HT1080 (cell line): ENCODE results near the gene TSPAN9. TPM values are rescaled to one million over a fixed set of nuclear protein-coding genes. Genes with fewer than 3 reads are reported as not detected.
A peak's percentile ranks its signal among the peaks of the same experiment; 100 is the strongest.

Source experiments
- DNase-seq: peaks from one replicate; pipeline ENCODE4 v3.0.0-alpha.2; 2015; ENCODE audit warnings: low read depth
- total RNA-seq: library from RNA; depleted of rRNA; stranded (reverse); fragments of >200 nt; shearing (Covaris generic); gene quantifications from 2 replicates; pipeline ENCODE4 v1.2.3, GENCODE V29; 2014

The TSPAN9 gene
- total RNA-seq, 1 experiment from 2014 or later = 18.5 TPM

- no peak for DNase-seq
Observed at GRCh38 chr12:3265406-3265805, 188.2 kb downstream of the TSPAN9 start.

GRCh38 chr12:3266638-3267037, 189.5 kb downstream of the TSPAN9 start:
- DNase-seq = no peak

GRCh38 chr12:3267690-3268089, 190.5 kb downstream of the TSPAN9 start:
- no peak for DNase-seq

- DNase-seq = peak; percentile 41
Observed at GRCh38 chr12:3269594-3269993, 192.4 kb downstream of the TSPAN9 start.

GRCh38 chr12:3271146-3271545, 194.0 kb downstream of the TSPAN9 start:
- DNase-seq = no peak

GRCh38 chr12:3271639-3272038, 194.5 kb downstream of the TSPAN9 start:
- DNase-seq = no peak

GRCh38 chr12:3272958-3273357, 195.8 kb downstream of the TSPAN9 start:
- no peak for DNase-seq

GRCh38 chr12:3273409-3273853, 196.3 kb downstream of the TSPAN9 start:
- DNase-seq = peak; percentile 66

GRCh38 chr12:3274664-3275063, 197.5 kb downstream of the TSPAN9 start:
- DNase-seq = no peak

GRCh38 chr12:3275171-3276041, 198.2 kb downstream of the TSPAN9 start:
- peak; percentile 62 for DNase-seq

GRCh38 chr12:3276226-3276625, 199.0 kb downstream of the TSPAN9 start:
- no peak for DNase-seq

GRCh38 chr12:3277306-3277943, 200.2 kb downstream of the TSPAN9 start:
- DNase-seq = no peak

- no peak for DNase-seq
Observed at GRCh38 chr12:3278681-3279414, 201.7 kb downstream of the TSPAN9 start.

GRCh38 chr12:3279415-3279780, 202.2 kb downstream of the TSPAN9 start:
- DNase-seq = no peak

- DNase-seq = no peak
Observed at GRCh38 chr12:3279832-3280231, 202.7 kb downstream of the TSPAN9 start.

GRCh38 chr12:3280967-3281366, 203.8 kb downstream of the TSPAN9 start:
- DNase-seq = no peak

- DNase-seq = no peak
Observed at GRCh38 chr12:3281588-3282383, 204.6 kb downstream of the TSPAN9 start.

- no peak for DNase-seq
Observed at GRCh38 chr12:3282384-3282670, 205.1 kb downstream of the TSPAN9 start.

GRCh38 chr12:3283137-3283680, 206.0 kb downstream of the TSPAN9 start:
- DNase-seq = no peak

GRCh38 chr12:3284405-3284804, 207.2 kb downstream of the TSPAN9 start:
- no peak for DNase-seq

- DNase-seq = no peak
Observed at GRCh38 chr12:3285570-3285969, 208.4 kb downstream of the TSPAN9 start.
